ENCODE results near the gene CARTPT.

CARTPT gene

DNA sequence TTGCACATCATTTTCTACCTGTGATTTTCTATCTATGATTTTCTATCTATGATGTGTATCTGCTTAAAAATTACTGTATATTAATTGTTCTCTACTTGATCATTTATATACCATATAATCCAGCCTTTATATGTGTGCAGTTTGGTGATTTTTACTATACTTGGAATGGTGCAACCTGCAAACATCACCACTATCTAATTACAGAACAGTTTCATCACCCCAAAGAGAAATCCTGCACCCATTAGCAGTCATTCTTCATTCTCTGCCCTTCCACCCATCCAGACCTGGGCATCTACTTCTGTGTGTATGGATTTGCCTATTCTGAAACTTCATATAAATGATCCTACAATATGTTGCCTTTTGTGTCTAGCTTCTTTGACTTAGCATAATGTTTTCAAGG, 51.3 kb downstream of the CARTPT start:
- Histone ChIP-seq H3K27ac (replicated peaks) (no peak overlapping the region), H3K4me3 (replicated peaks; ENCODE audit: insufficient read depth, low read length) (no peak overlapping the region), H3K27me3 (ENCODE audit: insufficient read depth, poor library complexity, severe bottlenecking) (no peaks in the 10 kb centered on the region)
- DNase-seq (ENCODE audit: low read depth in 1 of 2, low spot score in 1 of 2): no peak
- no peak for TF ChIP-seq SPI1 (IDR thresholded peaks at IDR 0.05; ENCODE audit: borderline replicate concordance, low read depth)
- TF ChIP-seq GABPA (IDR thresholded peaks at IDR 0.05; ENCODE audit: low read depth): no peak
- no peak for TF ChIP-seq POLR2AphosphoS5 (IDR thresholded peaks at IDR 0.05; ENCODE audit: low read depth)
- TF ChIP-seq, protein P1, sequence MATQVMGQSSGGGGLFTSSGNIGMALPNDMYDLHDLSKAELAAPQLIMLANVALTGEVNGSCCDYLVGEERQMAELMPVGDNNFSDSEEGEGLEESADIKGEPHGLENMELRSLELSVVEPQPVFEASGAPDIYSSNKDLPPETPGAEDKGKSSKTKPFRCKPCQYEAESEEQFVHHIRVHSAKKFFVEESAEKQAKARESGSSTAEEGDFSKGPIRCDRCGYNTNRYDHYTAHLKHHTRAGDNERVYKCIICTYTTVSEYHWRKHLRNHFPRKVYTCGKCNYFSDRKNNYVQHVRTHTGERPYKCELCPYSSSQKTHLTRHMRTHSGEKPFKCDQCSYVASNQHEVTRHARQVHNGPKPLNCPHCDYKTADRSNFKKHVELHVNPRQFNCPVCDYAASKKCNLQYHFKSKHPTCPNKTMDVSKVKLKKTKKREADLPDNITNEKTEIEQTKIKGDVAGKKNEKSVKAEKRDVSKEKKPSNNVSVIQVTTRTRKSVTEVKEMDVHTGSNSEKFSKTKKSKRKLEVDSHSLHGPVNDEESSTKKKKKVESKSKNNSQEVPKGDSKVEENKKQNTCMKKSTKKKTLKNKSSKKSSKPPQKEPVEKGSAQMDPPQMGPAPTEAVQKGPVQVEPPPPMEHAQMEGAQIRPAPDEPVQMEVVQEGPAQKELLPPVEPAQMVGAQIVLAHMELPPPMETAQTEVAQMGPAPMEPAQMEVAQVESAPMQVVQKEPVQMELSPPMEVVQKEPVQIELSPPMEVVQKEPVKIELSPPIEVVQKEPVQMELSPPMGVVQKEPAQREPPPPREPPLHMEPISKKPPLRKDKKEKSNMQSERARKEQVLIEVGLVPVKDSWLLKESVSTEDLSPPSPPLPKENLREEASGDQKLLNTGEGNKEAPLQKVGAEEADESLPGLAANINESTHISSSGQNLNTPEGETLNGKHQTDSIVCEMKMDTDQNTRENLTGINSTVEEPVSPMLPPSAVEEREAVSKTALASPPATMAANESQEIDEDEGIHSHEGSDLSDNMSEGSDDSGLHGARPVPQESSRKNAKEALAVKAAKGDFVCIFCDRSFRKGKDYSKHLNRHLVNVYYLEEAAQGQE (IDR thresholded peaks at IDR 0.05; ENCODE audit: insufficient replicate concordance, low read depth): no peak
- TF ChIP-seq, protein P2, sequence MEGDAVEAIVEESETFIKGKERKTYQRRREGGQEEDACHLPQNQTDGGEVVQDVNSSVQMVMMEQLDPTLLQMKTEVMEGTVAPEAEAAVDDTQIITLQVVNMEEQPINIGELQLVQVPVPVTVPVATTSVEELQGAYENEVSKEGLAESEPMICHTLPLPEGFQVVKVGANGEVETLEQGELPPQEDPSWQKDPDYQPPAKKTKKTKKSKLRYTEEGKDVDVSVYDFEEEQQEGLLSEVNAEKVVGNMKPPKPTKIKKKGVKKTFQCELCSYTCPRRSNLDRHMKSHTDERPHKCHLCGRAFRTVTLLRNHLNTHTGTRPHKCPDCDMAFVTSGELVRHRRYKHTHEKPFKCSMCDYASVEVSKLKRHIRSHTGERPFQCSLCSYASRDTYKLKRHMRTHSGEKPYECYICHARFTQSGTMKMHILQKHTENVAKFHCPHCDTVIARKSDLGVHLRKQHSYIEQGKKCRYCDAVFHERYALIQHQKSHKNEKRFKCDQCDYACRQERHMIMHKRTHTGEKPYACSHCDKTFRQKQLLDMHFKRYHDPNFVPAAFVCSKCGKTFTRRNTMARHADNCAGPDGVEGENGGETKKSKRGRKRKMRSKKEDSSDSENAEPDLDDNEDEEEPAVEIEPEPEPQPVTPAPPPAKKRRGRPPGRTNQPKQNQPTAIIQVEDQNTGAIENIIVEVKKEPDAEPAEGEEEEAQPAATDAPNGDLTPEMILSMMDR (IDR thresholded peaks at IDR 0.05; ENCODE audit: insufficient read depth, low read length): no peak

All from HL-60 (cell line).